Globus pallidus (tissue), 1 donor: ENCODE results near the gene SMG6.

ENCODE experiments used
- DNase-seq: peaks from one replicate; pipeline ENCODE4 v3.0.0-alpha.2; 2015; ENCODE audit warnings: low spot score

The SMG6 gene

GRCh38 chr17:2049333-2050299 lies 254.0 kb downstream of the SMG6 start:
- DNase-seq, result peak; percentile 49

- no peak for DNase-seq
Measured at GRCh38 chr17:2048805-2049204, 254.8 kb downstream of the SMG6 start.

- DNase-seq, result no peak
Measured at GRCh38 chr17:2047590-2047989, 256.0 kb downstream of the SMG6 start.

- DNase-seq, result no peak
Measured at GRCh38 chr17:2044263-2044894, 259.2 kb downstream of the SMG6 start.

GRCh38 chr17:2043785-2044184 lies 259.8 kb downstream of the SMG6 start:
- no peak for DNase-seq

GRCh38 chr17:2042933-2043332 lies 260.7 kb downstream of the SMG6 start:
- no peak for DNase-seq

- DNase-seq, result no peak
Measured at GRCh38 chr17:2042390-2042847, 261.2 kb downstream of the SMG6 start.

- DNase-seq, result peak; percentile 90
Measured at GRCh38 chr17:2041561-2042389, 261.8 kb downstream of the SMG6 start, which contains the start of gene OVCA2. OVCA2 (plus strand) TSS chr17:2042022; CDS start chr17:2042048, 26 bp downstream.

GRCh38 chr17:2040942-2041560 lies 262.5 kb downstream of the SMG6 start:
- no peak for DNase-seq

- no peak for DNase-seq
Measured at GRCh38 chr17:2040219-2040827, 263.3 kb downstream of the SMG6 start.

- no peak for DNase-seq
Measured at GRCh38 chr17:2037155-2037554, 266.4 kb downstream of the SMG6 start.

GRCh38 chr17:2035541-2036488 lies 267.8 kb downstream of the SMG6 start:
- no peak for DNase-seq

- no peak for DNase-seq
Measured at GRCh38 chr17:2034806-2035540, 268.6 kb downstream of the SMG6 start.

GRCh38 chr17:2034157-2034556 lies 269.4 kb downstream of the SMG6 start:
- no peak for DNase-seq

GRCh38 chr17:2033153-2033552 lies 270.4 kb downstream of the SMG6 start:
- no peak for DNase-seq

GRCh38 chr17:2030779-2031163 lies 272.8 kb downstream of the SMG6 start:
- no peak for DNase-seq

GRCh38 chr17:2029911-2030778 lies 273.4 kb downstream of the SMG6 start, which contains the start of gene DPH1:
DPH1 (plus strand) TSS chr17:2030153; CDS start chr17:2030170, 17 bp downstream.
- DNase-seq, result peak; percentile 77

GRCh38 chr17:2028737-2029136 lies 274.8 kb downstream of the SMG6 start:
- DNase-seq, result no peak
